22Rv1 (cell line): ENCODE data around the gene FAM209B.

ENCODE experiments used
- CTCF ChIP-seq: fragments of 450-650 bp; IDR thresholded peaks from 2 replicates; pipeline ENCODE4 v1.5.1; 2017; ENCODE audit warnings: mild to moderate bottlenecking
- ZFX ChIP-seq: fragments of 450-650 bp; IDR thresholded peaks from 2 replicates; pipeline ENCODE4 v1.6.1; 2017; ENCODE audit warnings: antibody characterized with exemption, borderline replicate concordance

DNA sequence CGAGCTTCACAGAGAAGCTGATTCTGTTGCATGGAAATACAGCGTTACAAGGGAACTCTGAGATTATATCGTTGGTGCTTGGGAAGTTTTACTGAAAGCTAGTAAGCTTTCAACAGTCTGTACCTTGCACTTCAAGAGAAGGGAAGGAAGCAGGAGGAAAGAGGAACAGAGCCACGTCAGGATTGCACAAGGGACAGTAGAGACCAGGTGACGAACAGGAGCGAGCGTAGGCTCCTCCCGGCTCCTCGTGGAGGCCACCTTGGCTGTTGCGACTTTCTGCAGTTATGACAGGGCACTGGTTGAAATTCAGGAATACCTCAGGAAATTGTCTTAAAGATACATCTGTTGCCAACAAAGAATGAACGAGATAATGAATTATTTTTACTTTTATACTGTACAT lies 45.8 kb upstream of the FAM209B start:
- no peak for TF ChIP-seq CTCF
- no peak for TF ChIP-seq ZFX
